ENCODE results near the gene PDCD7. TPM values are rescaled to one million over a fixed set of nuclear protein-coding genes. Genes with fewer than 3 reads are reported as not detected.
"Not testable (repeated sequence)": the region's sequence is repeated elsewhere in the genome, so short reads cannot be mapped to it uniquely, and the experiment has no call there.

Gene PDCD7
- total RNA-seq, 4 donors from 2014 or later, result 26.4 to 70.7 (median 30.4) TPM

GRCh38 chr15:65100442-65100841 is 33.2 kb downstream of the PDCD7 start:
- Histone ChIP-seq H3K9me3 (no peaks in the 10 kb centered on the region), H3K4me3 (no peak overlapping the region), H3K27ac (no peak overlapping the region), H3K27me3 (no peaks in the 10 kb centered on the region), H3K36me3 (peaks cover 0 to 73% of the 10 kb centered on the region in 2 donors), H3K4me1 (peaks cover 0 to 36% (median 7%) of the 10 kb centered on the region in 3 donors)
- no peak for ATAC-seq
- no peak for TF ChIP-seq CTCF (IDR thresholded peaks at IDR 0.05)
- no peak for TF ChIP-seq EP300 (IDR thresholded peaks at IDR 0.05)
- TF ChIP-seq POLR2AphosphoS5 (IDR thresholded peaks at IDR 0.05), result no peak
- no peak for TF ChIP-seq POLR2A (IDR thresholded peaks at IDR 0.05)
- WGBS, 2 donors (ENCODE audit: low coverage in 1 of 2), result 87 to 90% methylated on average over 6 to 7 of the region's 7 CpGs

- not testable (repeated sequence) for H3K4me3 ChIP-seq, H3K27ac ChIP-seq, ATAC-seq, H3K27me3 ChIP-seq, H3K9me3 ChIP-seq
- H3K4me1 ChIP-seq, result peaks cover under 1 to 42% (median 14%) of the 10 kb centered on the region in 3 donors
- 92% methylated on average over 9 of the region's 10 CpGs; no CpG with 5 or more reads in 1 of the 2 donors for WGBS, 2 donors (ENCODE audit: low coverage in 1 of 2)
- H3K36me3 ChIP-seq, result peaks cover 0 to 67% of the 10 kb centered on the region in 2 donors
Measured at GRCh38 chr15:65099801-65100200, 33.8 kb downstream of the PDCD7 start.

- H3K9me3 ChIP-seq, result no peaks in the 10 kb centered on the region
- peaks cover 0 to 62% of the 10 kb centered on the region in 2 donors for H3K36me3 ChIP-seq
- no peaks in the 10 kb centered on the region for H3K27me3 ChIP-seq
- H3K27ac ChIP-seq, result no peak overlapping the region
- WGBS, 2 donors (ENCODE audit: low coverage in 1 of 2), result 86 to 100% methylated on average over 1 to 2 of the region's 5 CpGs
- ATAC-seq, result no peak
- H3K4me3 ChIP-seq, result no peak overlapping the region
- peaks cover 4 to 47% (median 16%) of the 10 kb centered on the region in 3 donors for H3K4me1 ChIP-seq
- TF ChIP-seq EP300 (IDR thresholded peaks at IDR 0.05), result no peak
- TF ChIP-seq POLR2AphosphoS5 (IDR thresholded peaks at IDR 0.05), result no peak
- no peak for TF ChIP-seq POLR2A (IDR thresholded peaks at IDR 0.05)
- TF ChIP-seq CTCF (IDR thresholded peaks at IDR 0.05), result no peak
Measured at GRCh38 chr15:65099336-65099735, 34.3 kb downstream of the PDCD7 start.

GRCh38 chr15:65097651-65098263 is 35.9 kb downstream of the PDCD7 start:
- Histone ChIP-seq H3K27ac (peak overlapping the region in 1 of 4 donors; percentile 89), H3K4me3 (no peak overlapping the region), H3K36me3 (peaks cover 0 to 46% of the 10 kb centered on the region in 2 donors), H3K9me3 (no peaks in the 10 kb centered on the region), H3K27me3 (no peaks in the 10 kb centered on the region), H3K4me1 (peaks cover 4 to 63% (median 16%) of the 10 kb centered on the region in 3 donors)
- WGBS, 2 donors (ENCODE audit: low coverage in 1 of 2), result 91 to 97% methylated on average over 5 to 6 of the region's 7 CpGs
- no peak for ATAC-seq
- TF ChIP-seq EP300 (IDR thresholded peaks at IDR 0.05) (no peak), CTCF (IDR thresholded peaks at IDR 0.05) (no peak), POLR2A (IDR thresholded peaks at IDR 0.05) (no peak), POLR2AphosphoS5 (IDR thresholded peaks at IDR 0.05) (no peak)

- TF ChIP-seq CTCF (IDR thresholded peaks at IDR 0.05) (no peak), POLR2A (IDR thresholded peaks at IDR 0.05) (no peak), EP300 (IDR thresholded peaks at IDR 0.05) (no peak), POLR2AphosphoS5 (IDR thresholded peaks at IDR 0.05) (no peak)
- 57 to 83% methylated on average over 1 to 2 of the region's 6 CpGs for WGBS, 2 donors (ENCODE audit: low coverage in 1 of 2)
- Histone ChIP-seq H3K4me3 (no peak overlapping the region), H3K4me1 (peaks cover 4 to 69% (median 21%) of the 10 kb centered on the region in 3 donors), H3K27me3 (no peaks in the 10 kb centered on the region), H3K36me3 (peaks cover 0 to 36% of the 10 kb centered on the region in 2 donors), H3K27ac (peak overlapping the region in 3 of 4 donors; percentile 88 to 98 (median 89)), H3K9me3 (no peaks in the 10 kb centered on the region)
- no peak for ATAC-seq
Measured at GRCh38 chr15:65096481-65097385, 36.9 kb downstream of the PDCD7 start.
